Measurements from ENCODE around the gene EFHC1.

- TF ChIP-seq CTCF (IDR thresholded peaks at IDR 0.05; ENCODE audit: insufficient read depth, low read length, poor library complexity, severe bottlenecking) (no peak), EZH2phosphoT487 (conservative IDR thresholded peaks at IDR 0.05; ENCODE audit: low read length) (no peak)
Observed at GRCh38 chr6:52494298-52495072, 74.3 kb downstream of the EFHC1 start.
